Stimulated activated CD8-positive, alpha-beta memory T cell treated with anti-CD3 and anti-CD28 coated beads, Interleukin-12 subunit alpha, Interleukin-12 subunit beta, amount 100 ng/mL, for 4 hours (primary cell): ENCODE measurements around the gene PTRH1.
A peak's percentile ranks its signal among the peaks of the same experiment; 100 is the strongest.

Source experiments
- DNase-seq: peaks from one replicate; pipeline ENCODE4 v3.0.0-alpha.2; 2020; ENCODE audit warnings: low read depth

PTRH1 gene

DNA sequence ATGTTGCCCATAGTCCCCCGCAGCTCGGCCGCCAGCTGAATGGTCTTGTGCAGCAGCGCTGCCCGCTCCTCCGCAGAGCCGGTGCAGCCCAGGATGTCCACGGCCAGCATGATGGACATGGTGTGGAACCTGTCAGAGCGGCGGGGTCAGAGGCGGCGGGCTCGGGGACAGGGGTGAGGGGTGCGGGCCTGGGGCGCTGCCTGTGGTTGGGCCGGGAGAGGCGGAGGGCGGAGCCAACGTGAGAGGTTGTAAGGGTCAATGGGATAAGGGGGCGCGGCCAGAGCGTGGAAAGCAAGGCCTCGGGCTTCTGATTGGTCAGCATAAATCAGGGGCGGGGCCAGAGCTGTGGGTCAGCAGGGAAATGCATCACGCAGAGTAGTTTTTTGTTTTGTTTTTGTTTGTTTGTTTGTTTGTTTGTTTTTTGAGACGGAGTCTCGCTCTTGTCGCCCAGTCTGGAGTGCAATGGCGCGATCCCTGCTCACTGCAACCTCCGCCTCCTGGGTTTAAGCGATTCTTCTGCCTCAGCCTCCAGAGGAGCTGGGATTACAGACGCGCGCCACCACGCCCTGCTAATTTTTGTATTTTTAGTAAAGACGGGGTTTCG, 26.5 kb upstream of the PTRH1 start:
- DNase-seq, result no peak

DNA sequence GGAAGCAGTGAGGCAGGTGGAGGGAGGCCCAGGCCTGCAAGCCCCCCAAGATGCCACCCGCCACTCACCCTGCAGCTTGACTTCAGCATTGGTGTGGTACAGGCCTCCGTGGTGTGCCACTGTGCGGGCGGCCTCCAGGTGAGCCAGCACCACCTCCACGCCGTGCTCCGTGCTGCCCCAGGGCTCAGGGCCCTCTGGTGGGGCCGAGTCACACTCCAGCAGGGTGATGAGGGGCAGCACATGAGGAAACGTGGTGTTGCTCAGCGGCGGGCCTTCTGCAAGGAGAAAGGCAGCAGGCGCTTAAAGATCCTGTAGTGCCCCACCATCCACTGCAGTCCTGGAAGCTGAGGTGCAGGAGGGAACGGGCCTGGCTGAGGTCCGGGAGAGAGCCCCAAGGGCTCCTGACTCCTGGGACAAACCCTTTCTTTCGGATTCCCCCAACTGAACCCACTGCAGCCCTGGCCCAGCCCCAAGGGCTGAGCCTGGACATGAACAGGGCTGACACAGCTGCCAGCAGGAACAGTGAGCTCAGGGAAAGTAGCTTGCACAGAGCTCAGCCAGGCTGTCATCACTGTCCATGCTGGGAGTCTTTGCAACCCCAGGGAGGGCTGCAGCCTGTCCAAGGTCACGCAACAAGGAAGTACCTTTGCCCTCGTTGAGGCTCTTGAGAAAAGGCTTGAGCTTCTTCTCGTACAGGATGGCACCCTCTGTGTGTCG, 24.3 kb upstream of the PTRH1 start:
- DNase-seq, result no peak

DNA sequence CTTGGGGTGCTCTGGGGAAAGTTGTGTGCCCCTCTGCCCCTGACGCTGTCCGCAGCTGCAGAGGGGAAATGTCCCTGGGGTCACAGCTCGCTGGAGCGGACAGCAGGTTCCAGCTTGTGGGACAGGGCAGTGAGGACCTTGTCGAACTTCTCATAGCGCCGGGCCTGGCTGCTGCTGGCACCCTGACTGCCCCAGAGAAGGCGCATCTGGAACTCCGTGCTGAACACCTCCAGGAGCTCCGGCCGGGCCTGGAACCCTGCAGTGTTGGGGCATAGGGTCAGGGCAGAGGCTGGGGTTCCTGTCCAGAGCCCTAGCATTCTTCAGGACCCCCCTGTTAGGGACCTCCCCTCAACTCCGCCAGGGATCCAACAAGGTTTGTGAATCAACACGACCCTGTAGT, 23.2 kb upstream of the PTRH1 start:
- no peak for DNase-seq

DNA sequence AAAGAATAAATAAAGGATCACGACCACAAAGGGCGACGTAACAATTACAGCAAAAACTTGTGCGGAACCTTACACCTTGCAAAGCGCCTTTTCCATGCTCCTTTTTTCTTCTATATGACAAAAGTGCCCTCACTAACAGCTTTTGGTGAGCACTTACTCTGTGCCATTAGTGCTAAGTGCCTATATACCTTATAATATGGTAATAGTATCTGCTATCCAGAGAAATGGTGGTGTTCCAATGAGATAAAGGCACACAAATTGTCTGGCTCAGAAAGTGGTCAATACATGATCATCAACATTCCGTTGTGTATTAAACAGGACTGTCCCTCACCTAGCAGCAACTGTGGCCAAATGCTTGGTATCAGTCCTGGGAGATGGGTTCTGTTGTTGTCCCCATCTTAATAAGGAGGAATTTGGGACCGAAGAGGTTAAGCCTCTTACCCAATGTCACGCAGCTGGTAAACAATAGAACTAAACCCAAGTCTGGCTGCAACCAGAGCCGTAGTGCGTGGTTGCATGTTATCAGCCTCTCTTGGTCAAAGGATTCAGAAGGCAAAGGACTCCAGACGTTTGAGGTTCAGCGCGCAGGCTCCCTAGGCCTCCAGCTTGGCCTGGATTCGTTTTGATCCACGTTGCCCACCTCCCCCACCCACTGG, 20.2 kb upstream of the PTRH1 start:
- DNase-seq, result no peak

DNA sequence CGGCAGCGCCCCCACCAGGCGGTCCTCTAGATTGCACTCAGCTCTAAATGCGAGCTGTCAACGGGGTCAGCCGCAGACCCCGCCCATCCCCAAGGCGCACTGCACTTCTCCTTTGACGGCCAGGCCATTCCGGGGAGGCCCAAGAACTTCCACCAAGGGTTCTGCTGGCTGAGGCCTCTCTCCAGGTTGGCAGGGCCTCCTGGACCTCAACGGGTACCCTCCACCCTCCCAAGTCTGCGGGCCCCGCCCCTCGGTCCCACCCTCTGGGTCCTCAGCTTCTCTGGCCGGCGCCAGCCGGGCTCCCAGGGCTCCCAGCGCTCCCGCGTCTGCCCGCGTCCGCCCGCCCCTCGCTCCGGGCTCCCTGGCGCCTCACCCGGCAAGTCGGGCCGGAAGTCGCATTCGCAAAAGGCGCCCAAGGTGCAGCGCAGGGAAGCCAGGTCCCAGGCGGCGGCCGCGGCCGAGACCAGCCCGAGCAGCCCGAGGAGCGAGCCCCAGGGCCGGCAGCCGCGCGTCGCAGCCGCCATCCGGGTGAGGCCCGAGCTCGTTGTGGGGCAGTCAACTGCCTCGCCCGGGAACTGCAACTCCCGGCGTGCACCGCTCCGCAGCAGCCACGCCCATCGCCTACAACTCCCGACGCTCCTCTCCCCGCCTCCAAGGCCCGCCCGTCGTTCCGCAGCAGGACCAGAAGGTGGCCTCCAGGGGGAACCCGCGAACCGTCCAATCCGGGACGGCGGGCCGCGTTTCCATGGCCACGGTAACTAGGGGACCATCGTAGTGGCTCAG, 19.5 kb upstream of the PTRH1 start, which contains the start of gene TOR2A:
TOR2A (minus strand) TSS at position 548 of the 783 bp plus-strand sequence; CDS start at position 524, 24 bp downstream.
- DNase-seq, result peak; percentile 96

DNA sequence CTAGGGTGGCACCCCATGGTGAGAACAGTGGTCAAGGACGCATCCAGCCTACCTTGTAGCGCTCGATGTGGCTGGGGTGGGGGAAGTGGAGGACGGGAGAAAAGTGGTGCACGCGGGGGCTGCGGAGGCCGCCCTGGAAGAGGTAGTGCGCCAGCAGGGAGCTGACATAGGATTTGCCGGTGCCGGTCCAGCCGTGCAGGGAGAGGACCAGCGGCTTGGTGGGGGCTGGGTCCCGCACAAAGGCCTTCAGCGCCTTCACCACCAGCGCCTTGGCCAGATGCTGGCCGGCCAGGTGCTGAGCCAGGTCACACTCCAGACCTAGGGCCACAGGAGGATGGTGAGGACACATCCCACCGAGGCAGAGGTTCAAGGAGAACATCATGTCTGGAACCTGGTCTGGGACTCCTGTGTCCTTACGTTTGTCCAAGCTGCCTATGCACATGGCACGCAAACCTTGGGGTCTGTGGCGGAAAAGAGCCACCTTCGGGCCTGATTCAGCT, 18.8 kb upstream of the PTRH1 start:
- DNase-seq, result no peak

DNA sequence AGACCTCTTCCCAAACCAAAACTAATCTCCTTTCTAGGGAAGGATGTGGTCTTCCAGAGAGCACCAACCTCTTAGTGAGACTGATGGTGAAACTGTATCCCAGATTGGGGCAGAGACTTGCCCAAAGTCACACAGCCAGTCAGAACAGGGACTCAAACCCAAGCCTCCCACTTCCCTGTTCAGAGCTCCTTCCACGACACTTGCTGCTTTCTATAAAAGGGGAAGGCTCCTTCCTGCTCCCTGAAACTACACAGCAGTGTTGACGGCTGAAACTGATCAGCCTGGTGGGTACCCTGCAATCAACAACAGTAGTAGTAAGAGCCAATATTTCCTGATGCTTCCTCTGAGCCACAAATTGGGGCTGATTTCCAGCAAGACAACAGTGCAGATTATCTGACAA, 18.2 kb upstream of the PTRH1 start:
- DNase-seq, result no peak

DNA sequence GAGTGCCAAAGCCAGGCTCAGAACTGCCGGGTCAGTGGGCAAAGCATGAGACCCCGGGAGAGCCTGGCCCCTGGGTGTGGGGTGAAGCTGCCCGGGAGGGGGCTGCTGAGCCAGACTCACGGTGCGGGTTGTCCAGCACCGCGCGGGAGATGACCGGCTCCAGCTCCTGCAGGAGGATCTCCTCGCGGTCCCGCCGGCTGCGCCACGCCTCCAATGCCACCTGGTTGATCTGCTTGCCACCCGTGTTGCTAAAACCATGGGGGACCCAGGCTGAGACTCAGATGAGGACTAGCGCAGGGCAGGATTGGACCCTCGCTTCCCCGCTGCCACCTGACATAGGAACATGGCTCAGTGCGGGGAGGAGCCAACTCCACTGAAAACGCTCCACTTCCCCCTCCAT, 17.0 kb upstream of the PTRH1 start:
- DNase-seq, result no peak

DNA sequence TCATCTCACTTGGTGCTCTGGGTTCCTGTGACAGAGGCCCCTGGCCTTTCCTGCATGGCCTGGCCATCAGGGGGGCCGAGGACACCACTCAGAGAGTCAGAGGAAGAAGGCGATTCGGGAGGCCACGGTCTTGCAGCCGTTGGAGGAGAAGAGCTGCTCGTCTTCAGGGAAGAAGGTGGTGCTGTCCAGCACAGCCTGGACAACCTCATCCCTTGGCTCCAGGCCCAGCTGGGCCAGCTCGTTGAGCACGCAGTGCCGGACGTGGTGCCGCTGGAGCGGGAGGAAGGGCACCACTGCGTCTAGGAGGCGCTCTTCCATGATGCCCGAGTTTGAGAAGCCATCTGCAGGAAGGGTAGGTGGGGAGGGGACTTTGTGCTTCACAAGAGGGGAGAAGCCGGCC, 16.5 kb upstream of the PTRH1 start:
- no peak for DNase-seq

DNA sequence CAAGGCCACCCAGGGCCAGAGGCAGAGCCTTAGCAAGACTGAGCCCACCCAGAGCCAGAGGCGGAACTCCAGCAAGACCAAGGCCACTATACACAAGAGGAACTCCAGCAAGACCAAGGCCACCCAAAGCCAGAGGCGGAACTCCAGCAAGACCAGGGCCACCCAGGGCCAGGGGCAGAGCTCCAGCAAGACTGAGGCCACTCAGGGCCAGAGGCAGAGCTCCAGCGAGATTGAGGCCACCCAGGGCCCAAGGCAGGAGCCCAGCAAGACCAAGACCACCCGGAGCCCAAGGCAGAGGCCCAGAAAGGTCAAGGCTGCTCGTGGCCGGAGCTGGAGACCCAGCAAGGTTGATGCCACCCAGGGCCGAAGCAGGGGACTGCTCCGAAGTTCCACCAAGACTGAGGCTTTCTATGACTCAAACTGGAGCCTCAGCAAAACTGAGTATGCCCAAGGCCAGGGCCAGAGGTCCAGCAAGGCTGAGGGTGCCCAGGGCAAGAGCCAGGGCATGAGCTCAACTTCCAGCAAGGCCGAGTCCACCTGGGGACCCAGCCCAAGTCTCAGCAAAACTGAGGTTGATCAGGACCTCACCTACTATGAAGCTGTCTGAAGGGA, 15.4 kb upstream of the PTRH1 start:
- DNase-seq, result no peak

DNA sequence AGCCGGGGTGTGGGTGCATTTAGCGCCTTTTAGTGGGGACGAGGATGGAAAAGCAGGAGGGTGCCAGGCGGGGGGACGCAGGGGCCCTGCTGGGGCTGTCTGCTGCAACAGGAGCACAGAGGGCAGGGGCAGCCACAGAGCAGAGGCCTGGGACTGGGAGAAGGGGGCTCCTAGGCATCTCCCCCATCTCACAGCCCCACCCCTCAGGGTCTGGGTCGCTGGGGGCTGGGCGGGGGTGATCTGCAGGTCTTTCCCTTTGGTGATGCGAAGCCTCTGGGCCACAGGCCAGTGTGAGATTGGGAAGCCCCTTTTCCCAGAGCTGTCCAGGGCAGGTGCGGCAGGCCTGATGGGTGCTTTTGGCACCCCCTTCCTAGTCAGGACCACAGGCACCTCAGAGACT, 14.8 kb upstream of the PTRH1 start:
- DNase-seq, result no peak

DNA sequence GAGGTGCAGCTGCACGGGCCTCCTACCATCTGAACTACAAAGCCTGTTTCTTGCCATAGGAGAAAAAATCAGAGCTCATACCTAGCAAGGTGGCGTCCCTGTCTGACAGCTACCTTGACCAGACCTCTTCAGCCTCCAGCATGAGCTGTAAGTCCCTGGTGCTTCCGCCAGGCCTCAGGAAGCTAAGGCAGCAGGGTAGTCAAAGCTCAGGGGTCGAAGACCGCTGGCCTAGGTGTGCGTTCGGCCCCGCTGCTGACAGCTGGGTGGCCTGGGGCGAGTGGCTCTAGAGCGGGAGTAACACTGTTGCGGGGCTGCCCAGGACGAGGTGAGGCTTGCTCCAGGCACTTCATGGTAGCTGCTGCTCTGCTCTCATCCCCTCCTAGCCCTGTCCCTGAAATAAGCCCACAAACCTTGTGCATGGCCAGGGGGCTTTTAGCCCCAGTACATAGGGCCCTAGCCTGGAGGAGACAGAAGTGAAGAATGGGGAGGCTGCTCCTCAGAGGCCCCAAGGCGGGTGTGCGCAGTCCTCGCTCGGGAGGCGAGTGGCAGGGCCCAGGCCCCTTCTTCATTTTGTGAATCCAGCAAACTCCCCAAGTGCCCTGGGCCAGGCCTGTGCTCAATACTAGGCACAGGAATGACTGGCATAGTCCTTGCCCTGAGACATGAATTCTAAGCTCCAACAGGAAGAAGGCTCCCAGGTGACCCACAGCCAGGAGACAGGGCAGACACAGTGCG, 14.2 kb upstream of the PTRH1 start:
- DNase-seq, result no peak

DNA sequence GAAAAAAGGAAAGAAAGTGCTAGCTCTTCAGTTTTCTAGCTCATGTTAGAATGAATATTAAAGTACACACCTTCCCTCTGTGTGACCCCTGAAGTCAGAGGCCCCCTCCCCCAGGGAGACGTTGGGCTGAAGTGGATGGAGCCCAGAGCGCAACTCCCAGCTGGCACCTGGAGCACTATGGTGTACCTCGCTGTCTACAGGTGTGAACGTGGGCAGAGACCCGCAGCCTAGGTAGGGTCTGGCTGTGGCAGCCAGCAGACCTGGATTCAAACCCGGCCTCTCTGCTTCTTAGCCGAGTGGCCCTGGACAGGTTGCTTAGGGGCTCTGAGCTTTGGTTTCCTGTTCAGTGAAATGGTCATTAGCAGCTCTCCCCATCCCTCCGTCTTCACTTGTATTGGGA, 13.3 kb upstream of the PTRH1 start:
- DNase-seq, result no peak

DNA sequence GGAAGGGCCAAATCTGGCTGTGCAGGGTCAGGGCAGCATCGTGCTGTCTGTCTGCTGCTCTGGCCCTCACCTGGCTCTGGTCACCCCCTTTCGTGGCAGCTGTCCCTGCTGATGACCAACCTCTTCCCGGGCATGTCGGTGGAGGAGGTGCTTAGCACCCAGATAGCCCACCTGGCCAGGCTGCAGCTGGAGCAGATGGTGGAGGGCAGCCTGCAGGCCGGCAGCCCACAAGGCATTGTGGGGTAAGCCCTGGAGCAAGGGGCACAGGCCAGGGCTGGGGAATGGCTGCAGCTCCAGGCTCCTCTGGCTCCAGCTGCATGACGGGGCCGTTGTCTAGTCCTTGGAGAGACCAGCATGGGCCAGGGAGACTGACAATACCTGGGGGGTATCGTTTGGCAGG, 11.4 kb upstream of the PTRH1 start:
- no peak for DNase-seq

DNA sequence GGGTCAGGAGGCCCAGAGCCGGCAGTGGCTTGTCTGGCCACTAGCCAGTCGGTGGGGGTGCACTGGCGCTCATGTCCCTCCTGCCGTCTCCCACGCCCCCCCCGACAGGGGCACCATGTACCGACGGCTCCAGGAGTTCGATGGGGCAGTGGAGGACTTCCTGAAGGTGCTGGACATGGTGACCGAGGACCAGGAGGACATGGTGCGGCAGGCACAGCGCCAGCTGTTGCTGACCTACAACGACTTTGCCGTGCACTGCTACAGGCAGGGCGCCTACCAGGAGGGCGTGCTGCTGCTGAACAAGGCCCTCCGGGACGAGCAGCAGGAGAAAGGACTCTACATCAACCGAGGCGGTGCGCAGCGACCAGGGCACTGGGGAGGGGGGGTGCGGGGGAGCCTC, 8.5 kb upstream of the PTRH1 start:
- no peak for DNase-seq

DNA sequence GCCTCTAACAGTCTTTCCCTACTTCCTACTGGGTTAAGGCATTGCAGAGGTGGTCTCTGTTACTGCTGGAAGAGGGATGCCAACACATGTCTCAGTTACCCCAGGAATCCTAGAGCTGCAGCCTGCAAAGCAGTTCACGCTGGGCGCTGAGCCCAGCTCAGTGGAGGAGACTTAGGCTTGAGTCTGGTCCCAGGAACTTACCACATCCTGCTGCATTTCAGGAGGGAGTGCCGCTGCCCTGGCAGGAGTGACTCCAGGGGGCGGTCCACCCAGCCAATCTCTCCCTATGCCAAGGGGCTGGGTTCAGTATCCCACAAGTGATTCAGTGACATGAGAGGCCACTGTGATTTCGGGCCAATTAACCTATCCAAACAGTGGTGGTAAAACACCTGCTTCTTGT, 8.0 kb upstream of the PTRH1 start:
- no peak for DNase-seq

DNA sequence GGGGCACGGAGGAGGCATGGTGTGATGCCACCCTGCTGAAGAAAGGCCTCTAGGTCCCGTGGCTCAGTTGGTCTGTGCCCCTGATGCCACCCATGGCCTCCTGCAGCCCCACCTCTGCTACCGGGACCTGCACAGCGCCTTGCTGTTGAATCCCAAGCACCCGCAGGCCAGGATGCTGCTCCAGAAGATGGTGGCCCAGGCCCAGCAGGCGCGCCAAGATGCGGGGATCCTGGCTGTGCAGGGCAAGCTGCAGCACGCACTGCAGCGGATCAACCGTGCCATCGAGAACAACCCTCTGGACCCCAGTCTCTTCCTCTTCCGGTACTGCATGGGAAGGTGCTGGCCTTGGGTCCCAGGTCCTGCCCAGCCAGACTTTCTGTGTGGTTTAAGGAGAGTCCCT, 7.5 kb upstream of the PTRH1 start:
- DNase-seq, result no peak

DNA sequence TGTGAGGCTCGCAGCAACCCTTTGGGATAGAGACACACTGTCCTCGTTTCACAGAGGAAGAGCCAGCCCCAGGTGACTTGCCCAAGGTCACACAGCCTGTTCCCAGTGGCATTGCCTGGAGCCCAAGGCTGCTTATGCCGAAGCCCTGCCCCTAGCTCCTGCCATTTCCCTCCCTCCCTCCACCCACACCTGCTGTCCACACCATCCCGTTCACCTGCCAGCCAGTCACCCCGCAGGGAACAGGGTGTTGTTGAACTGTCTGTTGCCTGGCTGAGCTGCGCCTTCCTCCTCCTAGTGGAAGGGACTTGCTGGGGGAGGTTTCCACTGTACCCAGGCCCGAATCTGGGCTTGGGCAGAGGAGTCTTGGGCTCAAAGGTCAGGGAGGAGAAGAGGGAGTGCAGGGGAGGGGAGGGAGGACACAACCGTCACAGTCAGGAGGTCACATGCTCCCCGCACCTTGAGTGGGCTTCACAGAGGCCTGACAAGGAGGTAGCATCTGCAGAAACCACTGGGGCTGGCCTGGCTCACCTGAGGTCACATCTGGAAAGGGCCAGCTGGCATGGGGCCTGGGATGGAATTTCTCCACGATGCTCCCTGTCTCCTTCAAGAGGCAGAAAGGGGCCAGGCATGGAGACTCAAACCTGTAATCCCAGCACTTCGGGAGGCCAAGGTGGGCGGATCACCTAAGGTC, 6.7 kb upstream of the PTRH1 start:
- no peak for DNase-seq

DNA sequence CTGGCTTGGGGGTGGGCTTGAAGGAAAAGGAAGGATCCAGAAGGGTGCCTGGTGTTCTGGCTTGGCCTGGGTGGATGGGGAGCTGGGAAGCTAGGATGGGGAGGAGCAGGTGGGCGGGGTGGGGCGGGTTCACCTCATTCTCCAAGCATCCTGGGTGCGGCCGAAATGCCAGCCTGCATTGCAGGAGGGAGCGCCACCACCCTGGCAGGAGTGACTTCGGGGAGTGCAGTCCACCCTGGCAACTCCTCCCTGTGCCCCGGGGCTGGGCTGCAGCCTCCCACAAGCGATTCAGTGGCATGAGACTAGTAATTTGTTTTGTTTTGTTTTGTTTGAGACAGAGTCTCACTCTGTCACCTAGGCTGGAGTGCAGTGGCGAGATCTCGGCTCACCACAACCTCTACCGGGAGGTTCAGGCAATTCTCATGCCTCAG, 5.9 kb upstream of the PTRH1 start:
- DNase-seq, result no peak

DNA sequence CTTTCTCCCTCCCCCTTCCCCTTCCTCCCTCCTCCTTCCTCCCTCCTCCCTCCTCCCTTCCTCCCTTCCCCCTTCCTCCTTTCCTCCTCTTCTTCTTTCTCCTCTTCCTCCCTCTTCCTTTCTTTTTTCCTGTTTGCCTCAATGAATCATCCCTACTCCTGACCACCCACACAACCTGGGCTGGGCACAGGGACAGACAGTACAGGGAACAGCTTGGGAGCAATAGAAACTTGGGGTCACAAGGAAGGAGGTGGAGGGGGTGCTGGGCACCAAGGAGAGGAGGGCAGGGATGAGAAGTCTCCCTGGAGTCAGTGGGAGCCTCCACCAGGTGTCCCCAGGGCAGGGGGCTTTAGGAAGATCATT, 5.4 kb upstream of the PTRH1 start:
- no peak for DNase-seq
